Measurements from ENCODE around the gene ZNF396.

The ZNF396 gene

DNA sequence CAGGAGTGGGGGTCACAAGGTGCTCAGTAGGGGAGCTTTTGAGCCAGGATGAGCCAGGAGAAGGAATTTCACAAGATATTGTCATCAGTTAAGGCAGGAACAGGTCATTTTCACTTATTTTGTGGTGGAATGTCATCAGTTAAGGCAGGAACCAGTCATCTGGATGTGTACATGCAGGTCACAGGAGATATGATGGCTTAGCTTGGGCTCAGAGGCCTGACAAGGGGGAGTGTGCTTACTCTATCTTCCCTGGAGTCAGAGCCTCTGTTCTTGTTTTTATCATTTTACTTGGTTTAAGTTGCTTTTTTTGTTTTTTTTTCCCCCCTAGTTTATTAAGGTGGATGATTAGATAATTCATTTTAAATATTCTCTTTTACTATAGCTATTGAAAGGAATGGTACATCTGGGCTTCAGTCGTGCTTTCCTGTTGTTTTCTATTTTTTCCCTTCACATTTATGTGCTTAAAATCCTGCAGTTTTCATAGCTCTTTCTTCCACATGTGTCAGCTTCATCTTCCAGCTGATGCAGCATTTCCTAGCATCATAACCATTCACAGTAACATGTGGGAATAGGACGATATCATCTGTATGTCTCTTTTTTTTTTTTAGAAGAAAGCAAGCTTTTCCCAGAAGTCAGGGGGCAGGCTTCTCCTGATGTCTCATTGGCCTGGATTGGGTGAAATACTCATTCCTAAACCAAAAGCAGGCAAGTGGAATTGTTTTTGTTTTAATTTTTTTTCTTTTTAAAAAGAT, 15.4 kb downstream of the ZNF396 start:
- Mint-ChIP-seq H3K27me3 (peaks cover 2% of the 10 kb centered on the region), H3K27ac (no peak overlapping the region), H3K4me3 (no peak overlapping the region), H3K36me3 (no peaks in the 10 kb centered on the region), H3K9me3 (no peaks in the 10 kb centered on the region), H3K4me1 (no peaks in the 10 kb centered on the region)

DNA sequence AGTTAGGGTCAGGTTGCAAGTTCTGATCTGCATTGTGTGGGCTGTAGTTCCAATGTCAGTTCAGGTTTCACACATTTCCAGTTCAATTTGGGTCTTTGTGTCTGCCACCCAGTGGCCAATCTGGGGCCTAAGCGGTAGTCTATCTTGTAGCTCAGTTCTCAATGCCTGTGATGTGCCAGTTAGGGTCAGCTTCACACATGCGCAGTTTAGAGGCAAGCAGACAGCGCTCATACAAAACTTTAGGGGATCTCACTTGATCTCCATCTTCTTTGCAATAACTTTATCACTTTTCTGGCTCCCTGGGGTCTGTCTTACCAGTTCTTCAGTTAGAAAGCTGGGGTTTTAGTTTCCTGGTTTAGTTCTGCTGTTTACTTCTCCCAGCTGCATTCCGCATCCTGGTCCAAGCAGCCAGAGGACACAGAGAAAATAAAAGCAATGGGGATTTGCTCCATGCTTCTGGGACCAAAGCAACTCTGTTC, 22.0 kb downstream of the ZNF396 start:
- Mint-ChIP-seq H3K9me3 (no peaks in the 10 kb centered on the region), H3K4me3 (no peak overlapping the region), H3K27me3 (no peaks in the 10 kb centered on the region), H3K27ac (no peak overlapping the region), H3K36me3 (peaks cover 4% of the 10 kb centered on the region), H3K4me1 (peaks cover 3% of the 10 kb centered on the region)

DNA sequence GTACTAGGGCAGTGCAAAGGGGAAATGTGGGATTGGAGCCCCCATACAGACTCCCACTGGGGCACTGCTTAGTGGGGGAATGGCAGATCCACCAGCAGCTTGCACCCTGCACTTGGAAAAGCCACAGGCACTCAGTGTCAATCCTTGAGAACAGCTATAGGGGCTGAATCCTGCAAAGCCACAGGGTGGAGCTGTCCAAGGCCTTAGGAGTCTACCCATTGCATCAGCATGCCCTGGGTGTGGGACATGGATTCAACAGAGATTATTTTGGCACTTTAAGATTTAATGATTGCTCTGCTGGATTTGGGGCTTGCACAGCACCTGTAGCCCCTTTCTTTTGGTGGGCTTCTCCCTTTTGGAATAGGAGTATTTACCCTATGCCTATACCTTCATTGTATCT, 24.4 kb downstream of the ZNF396 start:
- H3K27me3 Mint-ChIP-seq = no peaks in the 10 kb centered on the region
- no peak overlapping the region for H3K27ac Mint-ChIP-seq
- peaks cover 3% of the 10 kb centered on the region for H3K4me1 Mint-ChIP-seq
- peaks cover 4% of the 10 kb centered on the region for H3K36me3 Mint-ChIP-seq
- H3K4me3 Mint-ChIP-seq = no peak overlapping the region
- H3K9me3 Mint-ChIP-seq = no peaks in the 10 kb centered on the region

DNA sequence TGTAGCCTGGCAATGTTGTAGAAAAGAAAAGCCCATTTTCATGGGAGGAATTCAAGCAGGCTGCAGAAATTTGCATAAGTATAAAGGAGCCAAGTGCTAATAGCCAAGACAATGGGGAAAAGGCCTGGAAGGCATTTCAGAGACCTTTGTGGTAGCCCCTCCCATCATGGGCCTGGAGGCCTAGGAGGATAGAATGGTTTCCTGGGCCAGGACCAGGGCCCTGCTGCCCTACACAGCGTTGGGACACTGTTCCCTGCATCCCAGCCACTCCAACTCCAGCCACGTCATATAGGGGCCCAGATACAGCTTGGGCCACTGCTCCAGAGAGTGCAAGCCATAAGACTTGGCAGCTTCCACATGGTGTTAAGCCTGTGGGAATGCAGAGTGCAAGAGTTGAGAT, 24.9 kb downstream of the ZNF396 start:
- Mint-ChIP-seq H3K4me3 (no peak overlapping the region), H3K27me3 (no peaks in the 10 kb centered on the region), H3K9me3 (no peaks in the 10 kb centered on the region), H3K4me1 (peaks cover 3% of the 10 kb centered on the region), H3K36me3 (peaks cover 4% of the 10 kb centered on the region), H3K27ac (no peak overlapping the region)

DNA sequence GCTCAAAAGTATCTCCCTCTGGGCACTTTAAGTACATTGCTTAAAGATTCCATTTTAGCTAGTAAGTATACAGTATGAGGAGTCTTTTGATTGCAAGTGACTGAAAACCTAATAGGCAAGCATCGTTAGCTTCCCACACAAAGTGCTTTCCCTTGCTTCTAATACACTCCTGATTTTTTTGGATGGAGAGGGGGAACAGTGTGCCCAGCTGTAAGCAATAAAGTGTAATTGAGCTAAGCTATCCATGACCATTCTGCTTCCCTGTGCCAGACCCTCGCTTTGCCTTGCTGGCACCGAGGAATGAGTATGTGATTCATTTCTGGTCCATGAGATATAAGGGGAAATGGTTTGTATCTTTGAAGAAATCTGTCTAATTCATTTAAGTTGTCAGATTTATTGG, 29.1 kb downstream of the ZNF396 start:
- H3K4me3 Mint-ChIP-seq = no peak overlapping the region
- no peaks in the 10 kb centered on the region for H3K27me3 Mint-ChIP-seq
- H3K4me1 Mint-ChIP-seq = peaks cover 18% of the 10 kb centered on the region
- H3K27ac Mint-ChIP-seq = no peak overlapping the region
- peaks cover 7% of the 10 kb centered on the region for H3K36me3 Mint-ChIP-seq
- H3K9me3 Mint-ChIP-seq = no peaks in the 10 kb centered on the region

DNA sequence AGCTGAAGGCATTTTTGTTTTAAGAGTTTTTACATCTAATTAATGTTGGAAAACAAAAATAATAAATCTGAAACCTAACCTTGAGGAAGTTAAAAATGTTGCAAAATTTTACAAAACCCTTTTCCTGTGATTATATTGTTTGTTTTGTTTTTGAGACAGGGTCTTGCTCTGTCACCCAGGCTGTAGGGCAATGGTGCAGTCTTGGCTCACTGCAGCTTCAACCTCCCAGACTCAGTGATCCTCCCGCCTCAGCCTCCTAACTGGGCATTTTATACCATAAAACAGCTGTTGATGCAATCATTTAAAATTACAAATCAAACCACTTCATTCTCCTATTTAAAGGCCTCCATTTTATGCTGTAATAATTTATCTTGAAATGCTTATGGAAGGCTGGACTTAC, 31.2 kb downstream of the ZNF396 start:
- H3K36me3 Mint-ChIP-seq = peaks cover 3% of the 10 kb centered on the region
- no peaks in the 10 kb centered on the region for H3K27me3 Mint-ChIP-seq
- H3K9me3 Mint-ChIP-seq = no peaks in the 10 kb centered on the region
- peak overlapping the region; percentile 98 for H3K4me3 Mint-ChIP-seq
- peaks cover 33% of the 10 kb centered on the region for H3K4me1 Mint-ChIP-seq
- H3K27ac Mint-ChIP-seq = peak overlapping the region; percentile 55

DNA sequence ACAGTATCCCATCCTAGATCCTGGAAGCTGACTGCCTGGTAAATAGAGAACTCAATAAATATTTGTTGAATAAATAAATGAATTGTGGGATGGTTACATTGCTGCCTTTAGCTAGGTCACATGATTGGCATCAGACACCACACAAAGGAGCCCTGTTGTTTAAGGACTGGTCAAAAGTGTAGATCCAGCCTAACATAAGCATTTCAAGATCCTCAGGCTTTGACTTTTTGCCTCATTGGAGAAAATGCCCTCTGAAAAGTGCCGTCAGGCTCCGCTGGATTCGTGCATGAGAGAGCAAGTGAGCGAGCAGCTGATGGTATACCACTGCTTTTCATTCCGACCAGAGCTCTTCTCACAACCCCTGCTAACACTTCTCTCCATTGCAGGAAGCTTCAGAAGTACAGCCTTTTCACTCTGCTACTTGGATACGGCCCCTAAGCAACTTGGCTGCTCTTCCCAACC, 31.6 kb downstream of the ZNF396 start:
- H3K27me3 Mint-ChIP-seq = no peaks in the 10 kb centered on the region
- peaks cover 37% of the 10 kb centered on the region for H3K4me1 Mint-ChIP-seq
- peak overlapping the region; percentile 97 for H3K27ac Mint-ChIP-seq
- H3K36me3 Mint-ChIP-seq = peaks cover 3% of the 10 kb centered on the region
- H3K9me3 Mint-ChIP-seq = no peaks in the 10 kb centered on the region
- peak overlapping the region; percentile 98 for H3K4me3 Mint-ChIP-seq

DNA sequence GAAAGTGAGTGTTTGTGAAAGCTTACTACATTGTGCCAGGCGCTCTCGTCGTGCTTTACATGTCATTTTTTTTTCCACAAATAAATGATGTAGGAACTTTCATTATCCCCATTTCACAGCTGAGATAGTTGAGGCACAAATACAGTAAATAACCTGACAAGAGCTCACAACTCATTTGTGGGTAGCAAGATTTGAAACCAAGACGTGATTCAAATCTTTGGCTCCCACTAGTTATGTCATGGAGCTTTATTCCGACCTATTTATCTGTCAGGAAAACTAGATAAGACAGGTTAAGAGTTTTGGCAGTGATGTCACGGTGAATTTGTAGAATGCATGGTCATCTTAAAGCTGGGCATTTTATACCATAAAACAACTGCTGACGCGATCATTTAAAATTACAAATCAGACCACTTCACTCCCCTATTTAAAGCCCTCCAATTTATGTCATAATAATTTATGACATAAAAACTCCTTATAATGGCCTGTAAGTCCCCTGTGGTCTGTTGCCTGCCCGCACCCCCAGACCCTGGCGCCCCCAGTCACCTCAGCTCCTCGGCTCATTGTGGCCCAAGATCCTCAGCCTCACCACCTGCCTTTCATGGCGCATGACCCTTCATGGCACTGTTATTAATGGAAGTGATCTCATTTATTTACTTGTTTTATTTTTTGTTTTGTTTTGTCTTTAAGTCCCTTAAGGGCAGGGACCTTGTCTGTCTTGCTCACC, 32.2 kb downstream of the ZNF396 start:
- Mint-ChIP-seq H3K4me1 (peaks cover 43% of the 10 kb centered on the region), H3K36me3 (peaks cover 4% of the 10 kb centered on the region), H3K4me3 (peak overlapping the region; percentile 98), H3K27ac (peak overlapping the region; percentile 97), H3K27me3 (no peaks in the 10 kb centered on the region), H3K9me3 (no peaks in the 10 kb centered on the region)

DNA sequence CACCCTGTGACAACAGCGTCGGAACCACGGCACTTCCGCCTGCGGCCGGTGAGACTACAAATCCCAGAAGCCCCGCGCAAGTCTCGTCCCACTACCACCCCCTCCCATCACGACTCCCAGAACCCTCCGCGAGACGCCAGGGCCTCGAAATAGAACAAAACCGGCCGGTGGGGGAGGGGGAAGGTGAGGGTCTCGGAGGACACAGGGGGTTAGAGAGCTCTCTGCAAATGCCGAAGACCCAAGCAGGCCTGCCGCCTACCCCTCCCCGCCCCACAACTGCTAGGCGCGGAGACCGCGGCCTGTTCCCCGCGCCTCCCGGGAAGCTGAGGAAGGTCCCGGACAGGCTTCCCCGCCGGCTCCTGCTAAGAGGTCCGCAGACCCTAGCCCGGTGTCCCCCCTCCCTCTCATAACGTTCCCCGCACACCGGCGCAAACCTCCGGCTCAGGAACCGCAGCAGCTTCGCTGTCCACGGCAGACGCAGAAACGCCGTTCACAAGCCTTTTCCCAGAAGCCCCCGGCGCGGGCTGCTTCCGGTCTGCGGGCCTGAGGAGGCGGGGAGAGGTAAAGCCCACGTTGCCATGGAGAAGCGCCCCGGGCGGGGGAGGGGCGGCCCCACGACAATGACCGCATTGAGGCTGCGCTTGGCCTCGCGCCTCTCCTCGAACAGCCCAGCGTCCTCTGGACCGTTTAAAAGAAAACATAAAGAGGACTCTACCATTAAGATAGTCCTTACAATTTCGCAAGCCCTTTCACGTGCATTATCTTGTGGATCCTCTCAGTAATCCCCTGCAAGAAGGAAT, 33.0 kb downstream of the ZNF396 start, which contains the start of gene ZNF24:
Gene ZNF24 (minus strand): TSS at position 485 of the 800 bp plus-strand sequence. CDS start 3,770 bp downstream, outside the sequence.
- H3K9me3 Mint-ChIP-seq = no peaks in the 10 kb centered on the region

DNA sequence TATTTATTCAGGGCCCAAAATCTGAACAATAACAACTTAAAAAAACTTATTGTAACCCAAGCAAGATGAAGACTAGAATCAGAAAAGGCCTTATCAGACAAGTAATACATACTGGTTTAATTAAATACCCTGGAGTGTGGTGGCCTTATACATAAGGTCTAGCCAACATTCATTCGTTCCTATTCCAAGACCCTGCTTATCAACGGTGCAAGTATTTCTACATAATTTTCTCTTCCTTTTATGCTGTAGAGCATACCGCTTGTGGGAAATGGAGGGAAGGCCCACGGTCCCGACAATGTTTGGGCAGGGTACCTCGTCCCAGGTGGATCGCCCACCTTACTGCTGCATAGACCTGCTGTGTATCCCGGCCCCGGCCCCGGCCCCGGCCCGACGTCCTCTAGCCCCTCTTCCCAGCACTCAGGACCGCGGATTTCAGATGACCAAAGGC, 33.6 kb downstream of the ZNF396 start:
- H3K4me3 Mint-ChIP-seq = peak overlapping the region; percentile 98
- H3K36me3 Mint-ChIP-seq = peaks cover 14% of the 10 kb centered on the region
- peak overlapping the region; percentile 97 for H3K27ac Mint-ChIP-seq
- H3K9me3 Mint-ChIP-seq = no peaks in the 10 kb centered on the region
- peaks cover 57% of the 10 kb centered on the region for H3K4me1 Mint-ChIP-seq
- H3K27me3 Mint-ChIP-seq = no peaks in the 10 kb centered on the region

More for the DNA sequence above, 33.0 kb downstream of the ZNF396 start, which contains the start of gene ZNF24:
- Mint-ChIP-seq H3K36me3 (peaks cover 11% of the 10 kb centered on the region), H3K27me3 (no peaks in the 10 kb centered on the region), H3K27ac (peak within 1 kb of the TSS; percentile 97), H3K4me3 (peak within 1 kb of the TSS; percentile 98), H3K4me1 (peaks cover 50% of the 10 kb centered on the region)

DNA sequence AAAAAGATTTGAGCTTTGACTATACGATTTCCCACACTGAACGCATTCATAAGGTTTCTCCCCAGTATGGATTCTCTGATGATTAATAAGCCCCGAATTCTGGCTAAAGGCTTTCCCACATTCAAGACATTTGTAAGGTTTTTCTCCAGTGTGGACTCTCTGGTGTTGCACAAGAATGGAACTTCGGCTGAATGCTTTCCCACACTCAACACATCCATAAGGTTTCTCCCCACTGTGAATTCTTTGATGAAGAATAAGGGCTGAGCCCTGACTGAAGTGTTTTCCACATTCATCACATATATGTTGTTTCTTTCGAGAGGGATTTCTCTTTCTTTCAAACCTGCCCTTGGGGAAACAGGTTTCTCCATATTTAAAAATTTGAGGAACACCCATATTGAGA, 39.9 kb downstream of the ZNF396 start:
- Mint-ChIP-seq H3K4me3 (no peak overlapping the region), H3K27me3 (no peaks in the 10 kb centered on the region), H3K9me3 (no peaks in the 10 kb centered on the region), H3K36me3 (peaks cover 45% of the 10 kb centered on the region), H3K4me1 (peaks cover 85% of the 10 kb centered on the region), H3K27ac (peak overlapping the region; percentile 41)

DNA sequence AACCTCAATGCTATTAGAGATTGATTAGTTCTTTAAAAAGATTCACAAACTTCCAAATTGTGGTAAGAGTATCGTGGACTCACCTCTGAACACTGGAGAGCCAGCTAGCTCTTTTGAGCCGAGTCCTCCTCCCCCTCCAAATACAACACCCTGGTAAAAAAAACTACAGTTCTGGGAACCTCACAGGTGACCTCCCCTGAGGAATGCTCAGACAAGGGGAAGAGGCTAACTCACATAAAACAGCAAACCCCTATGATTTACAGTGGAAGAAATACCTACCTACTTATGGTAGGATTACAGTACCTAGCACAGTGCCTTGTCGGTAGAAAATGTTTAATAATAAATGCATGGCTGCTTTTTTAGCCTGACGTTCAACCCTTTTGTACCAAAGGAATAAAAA, 41.3 kb downstream of the ZNF396 start:
- H3K27me3 Mint-ChIP-seq = no peaks in the 10 kb centered on the region
- H3K36me3 Mint-ChIP-seq = peaks cover 45% of the 10 kb centered on the region
- peaks cover 76% of the 10 kb centered on the region for H3K4me1 Mint-ChIP-seq
- H3K4me3 Mint-ChIP-seq = no peak overlapping the region
- no peaks in the 10 kb centered on the region for H3K9me3 Mint-ChIP-seq
- H3K27ac Mint-ChIP-seq = no peak overlapping the region

DNA sequence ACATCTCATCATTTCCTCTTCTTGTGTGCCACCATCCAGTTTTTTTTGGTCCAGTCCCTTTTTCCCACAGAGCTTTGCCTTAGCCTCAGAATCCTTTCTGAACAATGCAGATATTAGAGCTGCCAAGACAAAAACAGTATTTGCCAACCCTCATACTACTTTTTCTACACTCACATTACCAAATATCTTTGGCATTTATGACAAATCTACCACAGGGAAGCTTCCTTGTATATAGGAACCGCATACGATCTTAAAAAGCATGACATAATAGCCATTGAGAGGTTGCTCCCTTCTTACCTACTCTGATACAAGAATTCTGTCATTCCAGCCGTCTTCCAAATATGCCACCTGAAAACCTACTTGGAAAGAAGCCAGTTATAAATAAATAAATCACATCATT, 42.3 kb downstream of the ZNF396 start:
- H3K9me3 Mint-ChIP-seq = no peaks in the 10 kb centered on the region
- peak overlapping the region; percentile 9 for H3K27ac Mint-ChIP-seq
- peaks cover 42% of the 10 kb centered on the region for H3K36me3 Mint-ChIP-seq
- no peak overlapping the region for H3K4me3 Mint-ChIP-seq
- H3K27me3 Mint-ChIP-seq = no peaks in the 10 kb centered on the region
- peaks cover 66% of the 10 kb centered on the region for H3K4me1 Mint-ChIP-seq

DNA sequence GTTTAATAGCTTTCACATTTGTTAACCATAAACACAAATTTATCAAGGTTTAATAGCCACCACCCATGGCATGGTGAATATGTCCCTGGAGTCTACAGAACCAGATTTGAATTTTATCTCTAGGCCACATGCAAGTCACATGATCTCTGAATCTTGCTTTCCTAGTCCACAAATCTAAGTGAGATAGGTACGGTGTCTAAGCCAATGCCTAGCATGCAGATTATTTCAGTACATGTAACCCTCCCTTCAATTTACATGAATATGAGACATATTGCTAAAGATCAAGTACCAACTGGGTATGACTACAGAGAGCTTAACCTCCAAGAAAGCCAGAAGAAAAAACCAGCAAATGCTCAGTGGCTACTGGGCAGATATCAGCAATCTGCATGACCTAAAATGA, 42.9 kb downstream of the ZNF396 start:
- Mint-ChIP-seq H3K27ac (peak overlapping the region; percentile 14), H3K4me3 (no peak overlapping the region), H3K27me3 (no peaks in the 10 kb centered on the region), H3K9me3 (no peaks in the 10 kb centered on the region), H3K4me1 (peaks cover 60% of the 10 kb centered on the region), H3K36me3 (peaks cover 37% of the 10 kb centered on the region)

DNA sequence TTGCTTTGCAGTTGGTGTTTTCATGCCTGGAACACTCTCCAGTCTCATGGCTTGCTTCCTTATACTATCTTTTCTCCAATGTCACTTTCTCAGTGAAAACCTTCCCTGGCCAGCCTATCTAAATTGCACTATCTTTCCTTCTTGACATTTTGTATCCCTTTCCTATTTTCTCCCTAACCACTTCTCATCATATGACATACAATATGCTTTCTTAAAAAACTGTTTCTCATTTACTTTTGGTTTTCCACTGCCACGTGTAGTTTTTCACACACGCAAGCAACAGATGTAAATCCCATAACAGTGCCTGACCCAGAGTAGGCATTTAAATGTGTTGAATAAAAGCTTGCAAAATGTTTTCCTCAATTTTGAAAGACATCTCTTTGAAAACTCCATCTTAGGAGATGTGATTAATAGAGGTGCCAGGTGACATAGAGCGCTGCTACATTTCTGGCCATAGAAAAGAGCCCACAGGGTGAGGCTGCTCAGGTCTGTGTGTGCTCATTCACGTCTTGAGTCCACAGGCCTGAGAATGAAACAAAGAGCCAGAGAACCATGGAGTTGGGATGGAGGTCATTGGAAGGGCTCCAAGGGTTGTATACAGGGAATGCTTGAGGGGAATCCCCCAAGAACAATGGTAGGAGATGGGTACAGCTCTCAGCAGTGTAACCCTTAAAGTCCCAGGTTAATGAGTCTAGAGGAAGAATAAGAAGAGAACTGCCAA, 45.6 kb downstream of the ZNF396 start:
- Mint-ChIP-seq H3K36me3 (peaks cover 29% of the 10 kb centered on the region), H3K27me3 (no peaks in the 10 kb centered on the region), H3K9me3 (peaks cover 3% of the 10 kb centered on the region), H3K4me3 (no peak overlapping the region), H3K27ac (no peak overlapping the region), H3K4me1 (peaks cover 33% of the 10 kb centered on the region)

All from activated naive CD4-positive, alpha-beta T cell treated with anti-CD3 and anti-CD28 coated beads, Interleukin-2, amount 50 U/mL, for 24 hours (primary cell).